Pancreas (tissue), 10 donors: Measurements from ENCODE around the gene MTG2. TPM values are rescaled to one million over a fixed set of nuclear protein-coding genes. Genes with fewer than 3 reads are reported as not detected.

Experiments used
- ATAC-seq, 4 donors: fragments of 200-7000 bp; cut with Tn5 transposase; one replicate each; pipeline versions ENCODE4 v1.8.0 to v1.9.1; 2020; ENCODE audit warnings: mild to moderate bottlenecking in 4 of 4, moderate library complexity in 4 of 4
- DNase-seq, 6 donors: peaks; one replicate each; pipeline ENCODE4 v3.0.0-alpha.2; 2020
- FAIRE-seq: peaks from 2 replicates; lab custom pipeline; 2012; peaks lifted over from hg19 to GRCh38; lab: Jason Lieb, UNC
- H3K27ac ChIP-seq, 4 donors: fragments of 200-600 bp; sonication (generic); 1 replicate in 3 of 4; 2 replicates in 1 of 4; pipeline versions ENCODE4 v1.5.0 to v1.8.0; 2020
- H3K27me3 ChIP-seq, 4 donors: fragments of 200-600 bp; one replicate each; pipeline ENCODE4 v1.8.0; 2021
- H3K36me3 ChIP-seq, 3 donors: fragments of 200-600 bp; sonication (generic) in 1 of 3; one replicate each; pipeline versions ENCODE4 v1.5.0 to v1.8.0; 2020 to 2021
- H3K4me1 ChIP-seq, 3 donors: fragments of 200-600 bp; one replicate each; pipeline ENCODE4 v1.8.0; 2021
- H3K4me3 ChIP-seq, 4 donors: fragments of 200-600 bp; sonication (generic) in 2 of 4; one replicate each; pipeline versions ENCODE4 v1.5.0 to v1.8.0; 2020 to 2021
- H3K9me3 ChIP-seq, 4 donors: fragments of 200-600 bp; one replicate each; pipeline ENCODE4 v1.8.0; 2021
- CTCF ChIP-seq, 4 donors: fragments of 200-600 bp; sonication (generic) in 3 of 4; IDR thresholded peaks; one replicate each; pipeline versions ENCODE4 v1.5.0 to v1.8.0; 2021; ENCODE audit warnings: antibody characterized with exemption in 4 of 4
- WGBS, 2 donors: extraction: QIAGEN DNeasy Blood & Tissue Kit; methylation state at CpG; one replicate each; pipeline ENCODE4 v1.1.7; 2013; 5-methylcytosine and 5-hydroxymethylcytosine counted together
- intact Hi-C, 3 donors: fragments of 100-400 bp; cut with DNase I; formaldehyde crosslinking; loops; one replicate each; pipeline versions ENCODE4 v1.11.1 to v1.14.2; 2022
- polyA plus RNA-seq, 2 donors: library from polyadenylated mRNA; stranded (reverse); fragments of 200-250 nt; gene quantifications; one replicate each; pipeline ENCODE4 v1.2.3, GENCODE V29; 2013
- total RNA-seq, 6 donors: library from RNA; stranded (reverse); fragmentation: NEBNext Ultra II Directional in 4 of 6; extraction: Animal tissue kit (Norgen Biotek cat#: 25700) in 4 of 6; gene quantifications; one replicate each; pipeline versions ENCODE4 v1.2.1 to v1.2.4, GENCODE V29; 2021 to 2023
- donor health status: healthy with polysubstance abuse.
- donor health status: DM: no; HTN: no; CAD: no; lungs with moderate emphysema.
- donor health status: DM: no; HTN: no; CAD: no.
- donor health status: control.
- donor health status: control.
- donor health status: Bipolar disorder and iron deficiency.
- donor health status: DM: yes; HTN: yes; CAD: no.
- donor health status: DM: no; HTN: no; CAD: no.
- donor health status: DM: no; HTN: no; CAD: no.
- donor health status: DM: yes; HTN: yes; CAD: no.

Gene MTG2
- total and polyA plus RNA-seq, 8 donors: 9.7 to 55.3 (median 14.2) TPM

- intact Hi-C loops: loop anchor here in 1 of 3 donors (10.0 kb wide), 1 partner anchor 210 kb away; the partner anchor contains the start of gene RPS21
- no peak for FAIRE-seq
- TF ChIP-seq CTCF (IDR thresholded peaks at IDR 0.05): no peak
- H3K36me3 ChIP-seq: peaks cover 0 to 20% (median 7%) of the 10 kb centered on the region in 3 donors
- WGBS, 2 donors: 97 to 99% methylated on average over 26 of the region's 26 CpGs
- H3K9me3 ChIP-seq: no peaks in the 10 kb centered on the region
- no peaks in the 10 kb centered on the region for H3K27me3 ChIP-seq
- H3K4me1 ChIP-seq: no peaks in the 10 kb centered on the region
- no peak overlapping the region for H3K4me3 ChIP-seq
- DNase-seq: peak in 2 of 6 donors; percentile 18 to 25
- no peak for ATAC-seq
- no peak overlapping the region for H3K27ac ChIP-seq
Observed at GRCh38 chr20:62174870-62175624, 7.8 kb upstream of the MTG2 start.

GRCh38 chr20:62175711-62176110 lies 7.1 kb upstream of the MTG2 start:
- H3K36me3 ChIP-seq: peaks cover 0 to 20% (median 7%) of the 10 kb centered on the region in 3 donors
- no peak overlapping the region for H3K27ac ChIP-seq
- no peaks in the 10 kb centered on the region for H3K9me3 ChIP-seq
- ATAC-seq (no peak), FAIRE-seq (no peak), DNase-seq (peak in 2 of 6 donors; percentile 5 to 31)
- H3K4me1 ChIP-seq: no peaks in the 10 kb centered on the region
- intact Hi-C loops: loop anchor here in 1 of 3 donors (10.0 kb wide), 1 partner anchor 209 kb away; the partner anchor contains the start of gene RPS21
- WGBS, 2 donors: 92 to 93% methylated on average over 10 of the region's 10 CpGs
- no peak for TF ChIP-seq CTCF (IDR thresholded peaks at IDR 0.05)
- H3K27me3 ChIP-seq: no peaks in the 10 kb centered on the region
- no peak overlapping the region for H3K4me3 ChIP-seq

- H3K36me3 ChIP-seq: peaks cover 0 to 20% (median 7%) of the 10 kb centered on the region in 3 donors
- H3K27ac ChIP-seq: no peak overlapping the region
- H3K4me3 ChIP-seq: no peak overlapping the region
- no peak for TF ChIP-seq CTCF (IDR thresholded peaks at IDR 0.05)
- 91 to 94% methylated on average over 15 of the region's 15 CpGs for WGBS, 2 donors
- FAIRE-seq (no peak), ATAC-seq (no peak), DNase-seq (peak in 2 of 6 donors; percentile 13 to 14)
- H3K4me1 ChIP-seq: peaks cover 0 to 1% (median 0%) of the 10 kb centered on the region in 3 donors
- intact Hi-C loops: loop anchor here in 1 of 3 donors (10.0 kb wide), 1 partner anchor 208 kb away; the partner anchor contains the start of gene RPS21
- H3K27me3 ChIP-seq: no peaks in the 10 kb centered on the region
- no peaks in the 10 kb centered on the region for H3K9me3 ChIP-seq
Observed at GRCh38 chr20:62176866-62177265, 6.0 kb upstream of the MTG2 start.

GRCh38 chr20:62177307-62177706 lies 5.5 kb upstream of the MTG2 start:
- H3K36me3 ChIP-seq: peaks cover 0 to 20% (median 7%) of the 10 kb centered on the region in 3 donors
- intact Hi-C loops: loop anchor here in 1 of 3 donors (10.0 kb wide), 1 partner anchor 207 kb away; the partner anchor contains the start of gene RPS21
- DNase-seq: peak in 2 of 6 donors; percentile 1 to 16
- H3K27me3 ChIP-seq: no peaks in the 10 kb centered on the region
- H3K9me3 ChIP-seq: no peaks in the 10 kb centered on the region
- ATAC-seq: no peak
- H3K4me1 ChIP-seq: peaks cover 0 to 6% (median 0%) of the 10 kb centered on the region in 3 donors
- 88 to 92% methylated on average over 9 of the region's 9 CpGs for WGBS, 2 donors
- no peak overlapping the region for H3K27ac ChIP-seq
- no peak overlapping the region for H3K4me3 ChIP-seq
- FAIRE-seq: no peak
- TF ChIP-seq CTCF (IDR thresholded peaks at IDR 0.05): no peak
